HG02943 (cell line): Measurements from ENCODE around the gene STK36.

ENCODE experiments used
- ATAC-seq: cut with Tn5 transposase; IDR thresholded peaks from one replicate; pipeline ENCODE4 v1.9.1; 2021; ENCODE audit warnings: mild to moderate bottlenecking, low read depth, moderate library complexity; ENCODE audit not compliant: unreplicated experiment

The STK36 gene, protein sequence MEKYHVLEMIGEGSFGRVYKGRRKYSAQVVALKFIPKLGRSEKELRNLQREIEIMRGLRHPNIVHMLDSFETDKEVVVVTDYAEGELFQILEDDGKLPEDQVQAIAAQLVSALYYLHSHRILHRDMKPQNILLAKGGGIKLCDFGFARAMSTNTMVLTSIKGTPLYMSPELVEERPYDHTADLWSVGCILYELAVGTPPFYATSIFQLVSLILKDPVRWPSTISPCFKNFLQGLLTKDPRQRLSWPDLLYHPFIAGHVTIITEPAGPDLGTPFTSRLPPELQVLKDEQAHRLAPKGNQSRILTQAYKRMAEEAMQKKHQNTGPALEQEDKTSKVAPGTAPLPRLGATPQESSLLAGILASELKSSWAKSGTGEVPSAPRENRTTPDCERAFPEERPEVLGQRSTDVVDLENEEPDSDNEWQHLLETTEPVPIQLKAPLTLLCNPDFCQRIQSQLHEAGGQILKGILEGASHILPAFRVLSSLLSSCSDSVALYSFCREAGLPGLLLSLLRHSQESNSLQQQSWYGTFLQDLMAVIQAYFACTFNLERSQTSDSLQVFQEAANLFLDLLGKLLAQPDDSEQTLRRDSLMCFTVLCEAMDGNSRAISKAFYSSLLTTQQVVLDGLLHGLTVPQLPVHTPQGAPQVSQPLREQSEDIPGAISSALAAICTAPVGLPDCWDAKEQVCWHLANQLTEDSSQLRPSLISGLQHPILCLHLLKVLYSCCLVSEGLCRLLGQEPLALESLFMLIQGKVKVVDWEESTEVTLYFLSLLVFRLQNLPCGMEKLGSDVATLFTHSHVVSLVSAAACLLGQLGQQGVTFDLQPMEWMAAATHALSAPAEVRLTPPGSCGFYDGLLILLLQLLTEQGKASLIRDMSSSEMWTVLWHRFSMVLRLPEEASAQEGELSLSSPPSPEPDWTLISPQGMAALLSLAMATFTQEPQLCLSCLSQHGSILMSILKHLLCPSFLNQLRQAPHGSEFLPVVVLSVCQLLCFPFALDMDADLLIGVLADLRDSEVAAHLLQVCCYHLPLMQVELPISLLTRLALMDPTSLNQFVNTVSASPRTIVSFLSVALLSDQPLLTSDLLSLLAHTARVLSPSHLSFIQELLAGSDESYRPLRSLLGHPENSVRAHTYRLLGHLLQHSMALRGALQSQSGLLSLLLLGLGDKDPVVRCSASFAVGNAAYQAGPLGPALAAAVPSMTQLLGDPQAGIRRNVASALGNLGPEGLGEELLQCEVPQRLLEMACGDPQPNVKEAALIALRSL (N-terminal part only)

DNA sequence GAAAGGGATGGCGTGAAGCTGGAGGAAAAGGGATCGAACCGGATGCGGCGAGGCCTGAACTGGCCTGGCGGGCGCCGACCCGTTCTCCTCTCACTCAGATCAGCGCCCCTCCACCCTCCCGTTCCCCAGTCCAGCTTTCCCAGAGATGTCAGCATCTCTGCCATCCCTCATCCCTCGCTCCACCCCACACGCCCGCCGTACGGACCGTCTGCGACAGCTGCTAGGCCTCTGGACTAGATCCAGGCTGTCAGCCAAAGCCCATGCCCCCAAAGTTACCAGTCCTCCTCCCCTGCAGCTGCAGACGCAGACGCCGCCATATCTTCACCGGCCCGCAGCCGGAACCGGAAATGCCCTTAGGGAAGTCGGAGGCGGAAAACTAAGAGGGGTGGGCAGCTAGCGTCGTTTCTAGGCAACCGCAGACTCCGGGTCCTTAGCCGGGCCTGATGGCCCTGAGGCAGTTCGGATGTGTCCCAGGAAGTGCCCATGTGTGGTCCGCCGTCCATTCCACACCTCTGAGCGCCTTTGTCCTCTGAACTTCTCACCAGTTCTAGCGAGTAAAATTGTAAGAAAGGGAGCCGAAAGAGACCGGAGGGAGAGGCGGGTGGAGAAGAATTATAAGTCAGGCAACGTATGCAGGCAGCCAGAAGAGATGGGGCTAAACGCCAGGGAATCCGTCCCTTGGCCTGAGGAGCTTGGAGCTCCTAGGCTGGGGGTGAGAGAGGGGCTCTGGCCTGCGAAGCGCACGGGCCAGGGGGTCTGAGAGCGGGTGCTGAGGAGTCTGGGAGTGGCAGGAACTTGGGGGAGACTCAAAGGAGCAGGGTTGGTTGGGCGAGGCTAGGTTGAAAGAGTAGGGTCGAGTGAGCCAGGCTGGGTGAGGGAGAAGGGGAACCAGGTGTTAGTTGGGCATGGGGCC is at the start of gene STK36, which contains the start of gene RNF25:
TSS of gene STK36 (plus strand) at position 433 of the 913 bp plus-strand sequence. CDS start 744 bp downstream, outside the sequence.
TSS of gene RNF25 (minus strand) at position 349 of the 913 bp plus-strand sequence. CDS start at position 317, 32 bp downstream.
- ATAC-seq: peak; percentile 96

DNA sequence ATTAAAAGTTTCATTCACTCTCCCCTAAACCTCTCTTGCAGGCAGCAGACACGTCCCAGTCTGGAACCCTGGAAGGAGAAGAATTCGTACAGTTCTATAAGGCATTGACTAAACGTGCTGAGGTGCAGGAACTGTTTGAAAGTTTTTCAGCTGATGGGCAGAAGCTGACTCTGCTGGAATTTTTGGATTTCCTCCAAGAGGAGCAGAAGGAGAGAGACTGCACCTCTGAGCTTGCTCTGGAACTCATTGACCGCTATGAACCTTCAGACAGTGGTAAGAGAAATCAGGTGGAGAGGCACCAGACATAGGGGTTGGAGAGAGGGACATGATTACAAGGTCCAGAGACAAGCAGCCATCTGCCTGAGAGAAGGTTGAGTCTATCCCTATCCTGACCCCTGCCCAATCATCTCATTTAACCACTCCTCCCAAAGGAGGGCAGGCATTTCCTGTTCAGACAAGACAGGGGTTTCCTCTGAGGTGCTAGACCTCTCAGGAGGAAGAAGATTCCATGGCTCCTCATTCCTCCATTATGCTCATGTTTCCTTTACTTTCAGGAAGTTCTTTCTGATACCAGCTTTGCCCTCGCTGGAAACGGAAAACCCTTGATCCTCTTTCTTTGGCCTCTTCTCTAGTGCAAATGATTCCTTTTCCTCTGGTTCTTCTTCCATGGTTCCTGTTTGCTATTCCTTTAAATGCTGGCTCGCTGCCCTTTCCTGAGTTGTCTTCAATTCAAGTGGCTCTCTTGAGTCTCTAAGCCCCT is 49.1 kb upstream of the STK36 start:
- ATAC-seq: no peak

DNA sequence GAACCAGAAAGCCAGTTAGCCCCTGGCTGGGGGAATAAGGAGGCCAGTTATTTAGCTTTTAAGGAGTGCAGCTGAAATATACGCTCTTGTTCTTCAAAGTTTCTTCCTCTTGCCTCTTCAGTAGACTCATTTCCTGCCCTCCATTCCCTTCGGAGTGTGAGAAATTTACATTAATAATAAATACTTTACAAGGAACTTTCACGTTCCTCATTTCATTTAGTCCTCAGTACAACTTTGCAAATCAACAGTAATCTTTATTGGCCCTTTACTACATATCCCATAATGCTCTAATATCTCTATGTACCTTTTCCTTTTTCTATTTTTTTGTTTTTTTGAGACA is 48.5 kb upstream of the STK36 start:
- ATAC-seq: no peak

DNA sequence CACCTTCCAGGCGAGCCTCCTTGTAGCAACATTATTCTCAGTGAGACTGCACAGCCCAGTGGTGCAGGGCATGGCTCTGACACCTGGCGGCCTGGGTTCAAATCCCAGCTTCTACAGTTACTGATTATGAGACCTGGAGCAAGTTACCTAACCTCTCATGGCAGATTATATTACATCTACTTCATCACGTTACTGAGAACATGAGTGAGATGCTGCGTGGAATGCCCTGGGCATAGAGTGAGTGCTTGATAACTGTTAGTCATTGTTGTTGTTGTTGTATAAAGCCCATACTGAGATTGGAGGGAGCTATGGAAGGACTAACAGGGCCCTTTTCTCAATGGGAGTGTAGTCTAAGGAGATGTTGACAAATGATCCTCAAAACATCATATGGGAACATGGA is 45.5 kb upstream of the STK36 start:
- ATAC-seq: no peak

DNA sequence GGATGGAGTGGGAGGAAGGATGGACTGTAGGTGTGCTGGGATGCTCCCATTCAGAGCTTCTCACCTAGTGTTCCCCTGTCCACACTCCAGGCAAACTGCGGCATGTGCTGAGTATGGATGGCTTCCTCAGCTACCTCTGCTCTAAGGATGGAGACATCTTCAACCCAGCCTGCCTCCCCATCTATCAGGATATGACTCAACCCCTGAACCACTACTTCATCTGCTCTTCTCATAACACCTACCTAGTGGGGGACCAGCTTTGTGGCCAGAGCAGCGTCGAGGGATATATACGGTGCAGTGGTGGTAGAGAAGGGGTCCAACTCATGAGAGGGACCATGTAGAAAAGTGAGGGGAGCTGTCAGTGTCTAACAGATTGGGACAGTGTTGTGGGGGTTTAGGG is 43.9 kb upstream of the STK36 start:
- ATAC-seq: no peak

DNA sequence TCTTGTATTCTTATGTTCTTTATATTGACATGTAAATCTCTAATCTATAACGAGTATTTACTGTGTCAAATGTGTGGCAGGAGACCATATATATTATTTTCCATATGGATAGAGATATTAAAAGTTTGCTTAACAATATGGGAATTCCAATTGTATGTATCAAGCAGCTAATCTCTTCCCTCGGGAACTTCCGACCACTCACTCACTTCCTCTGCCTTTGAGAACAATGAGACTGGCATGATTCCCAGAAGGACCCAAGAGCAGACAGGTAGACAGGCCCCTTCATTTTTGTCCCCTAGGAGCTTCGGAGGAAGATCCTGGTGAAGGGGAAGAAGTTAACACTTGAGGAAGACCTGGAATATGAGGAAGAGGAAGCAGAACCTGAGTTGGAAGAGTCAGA is 40.0 kb upstream of the STK36 start:
- ATAC-seq: no peak

DNA sequence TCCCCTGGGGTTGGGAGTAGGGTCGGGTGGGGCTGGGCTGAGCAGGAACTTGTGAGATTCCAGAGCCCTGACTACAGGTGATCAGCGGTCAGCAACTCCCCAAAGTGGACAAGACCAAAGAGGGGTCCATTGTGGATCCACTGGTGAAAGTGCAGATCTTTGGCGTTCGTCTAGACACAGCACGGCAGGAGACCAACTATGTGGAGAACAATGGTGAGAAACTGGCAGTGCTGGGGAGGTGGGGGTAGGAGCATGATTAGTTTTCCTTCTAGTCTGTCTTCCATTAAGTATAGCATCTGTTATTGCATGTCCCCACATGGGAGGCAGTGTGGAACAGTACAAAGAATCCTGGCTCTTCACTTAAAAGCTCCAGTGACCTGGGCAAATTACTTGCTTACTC is 36.2 kb upstream of the STK36 start:
- no peak for ATAC-seq

DNA sequence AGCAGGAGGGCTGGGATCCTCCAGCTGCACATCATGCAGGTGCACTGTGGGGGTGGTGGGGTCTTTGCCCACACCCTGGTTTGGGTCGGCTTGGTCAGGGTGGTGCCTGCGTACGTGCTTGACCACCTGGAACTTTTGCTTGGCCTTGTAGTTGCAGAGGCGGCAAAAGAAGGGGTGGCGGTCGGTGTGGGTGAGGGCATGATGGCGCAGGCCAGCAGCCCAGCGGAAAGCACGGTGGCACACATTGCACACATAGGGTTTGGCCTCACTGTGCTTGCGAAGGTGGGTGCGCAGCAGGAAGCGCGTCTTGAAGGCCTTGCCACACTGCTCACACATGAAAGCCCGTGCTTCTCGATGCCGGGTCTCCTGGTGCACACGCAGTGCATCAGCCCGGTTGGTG is 33.5 kb upstream of the STK36 start:
- no peak for ATAC-seq

DNA sequence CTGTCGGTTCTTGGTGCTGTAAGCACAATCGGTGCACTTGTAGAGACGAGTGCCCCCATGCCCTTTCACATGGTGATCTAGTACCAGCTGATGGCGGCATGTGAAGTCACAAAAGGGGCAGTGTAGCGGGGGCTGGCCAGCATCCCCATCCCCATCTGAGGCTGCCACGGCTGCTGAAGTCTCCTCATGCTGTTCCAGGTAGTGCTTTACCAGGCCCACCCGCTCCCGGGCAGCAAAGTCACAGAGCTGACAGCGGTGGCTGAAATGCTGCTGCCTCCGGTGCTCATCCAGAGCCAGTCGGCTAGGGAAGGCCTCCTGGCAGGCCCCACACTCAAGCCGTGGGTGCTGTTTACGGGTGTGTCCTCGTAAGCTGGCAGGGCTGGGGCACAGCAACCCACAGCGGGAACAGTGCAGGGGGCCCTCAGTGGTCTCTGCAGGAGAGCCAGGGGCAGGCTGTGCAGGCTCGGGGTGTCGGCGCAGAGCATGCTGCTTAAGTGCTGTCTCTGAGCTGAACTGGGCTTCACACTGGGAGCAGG is 29.7 kb upstream of the STK36 start:
- ATAC-seq: no peak

DNA sequence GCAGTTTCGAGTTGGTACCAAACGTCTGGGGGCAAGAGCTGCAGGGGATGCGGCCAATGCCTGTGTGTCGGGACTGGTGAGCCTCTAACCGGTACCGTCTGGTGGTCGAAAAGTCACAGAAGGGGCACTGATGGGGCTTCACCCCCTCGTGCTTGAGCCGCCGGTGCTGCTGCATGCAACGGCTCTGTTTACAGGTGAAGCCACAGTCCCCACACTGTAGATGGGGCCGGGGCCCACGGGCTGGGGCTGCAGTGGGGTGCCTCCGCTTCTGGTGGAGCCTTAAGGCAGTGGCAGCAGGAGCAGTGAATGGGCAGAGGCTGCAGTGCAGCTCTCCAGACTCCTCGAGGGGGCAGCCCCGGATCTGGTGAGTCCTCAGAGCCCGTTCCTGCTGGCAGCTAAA is 29.1 kb upstream of the STK36 start:
- no peak for ATAC-seq

DNA sequence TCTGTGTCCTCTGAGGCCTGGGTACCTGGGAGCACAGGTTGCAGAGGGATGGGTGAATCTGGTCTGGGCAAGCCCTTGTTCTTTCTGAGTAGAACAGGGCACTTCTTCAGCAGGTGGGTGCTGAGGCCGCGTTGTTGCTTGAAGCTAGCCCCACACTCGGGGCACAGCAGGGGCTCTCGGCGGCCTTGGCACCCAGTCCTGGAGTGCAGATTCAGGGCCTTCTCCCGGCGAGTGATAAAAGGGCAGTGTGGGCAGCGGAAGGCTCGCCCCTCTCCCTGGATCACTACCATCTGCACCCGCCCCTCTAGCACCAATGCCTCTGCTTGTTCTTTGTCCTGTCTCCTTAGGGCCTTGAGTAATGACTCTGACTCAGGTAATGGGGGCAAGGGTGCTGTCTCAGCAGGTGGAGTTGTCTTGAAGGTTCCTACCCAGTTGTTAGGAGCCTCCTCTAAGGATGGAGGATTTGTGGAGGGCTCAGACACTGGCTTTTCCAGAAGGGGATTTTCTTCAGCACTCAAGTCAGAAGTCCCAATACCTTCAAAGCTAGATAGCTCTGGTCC is 28.1 kb upstream of the STK36 start:
- no peak for ATAC-seq

DNA sequence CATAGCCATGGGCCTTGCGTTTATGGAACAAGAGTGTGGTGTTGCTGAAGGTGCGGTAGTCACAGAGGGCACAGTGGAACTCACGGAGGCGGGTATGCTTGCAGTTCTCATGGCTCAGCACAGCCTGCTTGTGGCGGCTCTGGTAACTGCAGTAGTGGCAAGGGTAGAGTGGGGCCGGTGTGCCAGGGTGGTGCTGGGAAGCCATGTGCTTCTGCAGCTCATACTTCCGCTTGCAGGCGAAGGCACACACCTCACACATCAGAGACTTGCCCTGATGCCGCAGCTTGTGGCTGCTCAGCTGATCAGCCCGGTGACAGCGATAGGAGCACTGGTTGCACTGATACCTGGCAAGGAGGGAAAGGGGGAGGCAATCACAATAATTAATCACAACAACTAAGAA is 27.2 kb upstream of the STK36 start:
- no peak for ATAC-seq

DNA sequence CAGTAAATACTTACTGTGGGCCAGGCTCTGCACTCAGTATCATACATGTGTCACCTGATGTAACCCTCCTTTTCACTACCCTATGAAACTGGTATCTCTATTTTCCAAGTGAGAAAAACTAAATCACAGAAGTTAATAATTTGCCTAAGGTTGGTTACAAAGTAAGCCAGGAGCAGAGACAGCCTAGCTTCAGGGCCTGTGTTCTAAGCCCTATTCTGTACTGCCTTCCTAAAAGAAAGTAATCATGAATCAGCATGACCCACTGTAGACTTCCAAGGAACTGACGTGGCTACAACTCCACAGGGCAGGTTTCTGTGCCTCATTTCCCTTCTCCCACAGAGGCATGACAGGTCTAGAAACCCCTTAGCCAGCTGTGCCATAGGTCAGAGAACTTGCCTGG is 26.8 kb upstream of the STK36 start:
- ATAC-seq: no peak

DNA sequence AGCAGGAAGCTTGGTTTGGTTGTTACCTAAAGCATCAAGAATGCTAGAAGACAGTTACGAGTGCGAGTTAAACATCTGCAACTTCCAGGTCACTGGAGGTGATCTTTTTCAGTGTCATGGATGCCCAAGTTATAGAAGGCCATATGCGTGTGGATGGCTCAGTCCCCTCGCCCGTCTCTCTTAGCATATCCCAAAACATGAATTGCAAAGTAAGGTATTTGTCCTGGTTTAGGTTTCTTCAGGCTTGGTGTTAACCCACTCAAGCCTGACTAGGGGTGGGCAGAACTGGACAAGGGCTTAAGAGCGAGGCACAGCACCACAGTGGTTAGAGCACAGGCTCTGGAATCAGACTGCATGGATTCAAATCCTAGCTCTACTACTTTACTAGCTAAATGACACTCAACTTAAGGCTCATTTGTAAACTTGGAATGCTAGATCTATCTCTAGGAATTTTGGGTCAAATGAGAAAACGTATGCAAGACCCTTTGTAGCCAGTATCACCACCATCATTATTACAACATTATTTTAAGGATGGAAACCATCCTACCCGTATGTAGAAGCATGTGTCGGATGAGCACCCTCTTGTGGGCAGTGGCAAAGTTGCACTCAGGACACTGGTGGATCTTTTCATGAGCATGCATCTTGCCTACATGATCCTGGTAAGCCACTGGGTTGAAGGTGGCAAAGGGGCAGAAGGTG is 23.6 kb upstream of the STK36 start:
- ATAC-seq: no peak

DNA sequence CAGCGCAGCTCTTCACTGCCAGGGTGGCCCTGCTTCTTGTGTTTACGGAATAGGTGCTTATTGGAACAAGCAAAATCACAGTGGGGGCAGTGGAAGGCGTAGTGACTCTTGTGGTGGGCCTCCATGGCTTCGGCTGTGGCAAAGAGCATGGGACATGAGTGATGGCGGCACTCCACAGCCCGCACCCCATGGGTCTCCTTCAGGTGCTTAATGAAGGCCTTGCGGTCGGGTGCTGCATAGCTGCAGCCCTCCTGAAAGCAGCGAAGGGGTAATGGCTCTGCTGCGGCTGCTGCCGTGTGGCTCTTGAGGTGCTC is 23.1 kb upstream of the STK36 start:
- ATAC-seq: no peak

DNA sequence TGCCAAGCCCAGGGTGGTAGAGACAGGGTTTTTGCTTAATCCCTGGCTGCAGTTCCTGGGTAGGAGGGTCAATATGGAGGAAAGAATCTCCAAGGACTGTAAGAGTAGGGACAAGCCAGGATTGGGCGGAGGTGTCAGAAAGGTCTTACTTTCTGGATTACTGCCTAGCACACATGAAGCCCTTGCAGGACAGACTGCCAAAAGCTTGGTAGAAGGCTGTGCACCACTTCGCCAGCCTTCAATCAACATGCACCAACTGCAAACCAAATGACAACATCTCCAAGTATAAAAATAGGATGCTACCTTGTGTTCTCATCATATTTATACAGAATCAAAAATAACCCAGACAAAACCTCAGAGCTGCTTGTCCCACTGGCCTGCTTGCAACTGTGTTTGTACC is 16.1 kb upstream of the STK36 start:
- no peak for ATAC-seq

DNA sequence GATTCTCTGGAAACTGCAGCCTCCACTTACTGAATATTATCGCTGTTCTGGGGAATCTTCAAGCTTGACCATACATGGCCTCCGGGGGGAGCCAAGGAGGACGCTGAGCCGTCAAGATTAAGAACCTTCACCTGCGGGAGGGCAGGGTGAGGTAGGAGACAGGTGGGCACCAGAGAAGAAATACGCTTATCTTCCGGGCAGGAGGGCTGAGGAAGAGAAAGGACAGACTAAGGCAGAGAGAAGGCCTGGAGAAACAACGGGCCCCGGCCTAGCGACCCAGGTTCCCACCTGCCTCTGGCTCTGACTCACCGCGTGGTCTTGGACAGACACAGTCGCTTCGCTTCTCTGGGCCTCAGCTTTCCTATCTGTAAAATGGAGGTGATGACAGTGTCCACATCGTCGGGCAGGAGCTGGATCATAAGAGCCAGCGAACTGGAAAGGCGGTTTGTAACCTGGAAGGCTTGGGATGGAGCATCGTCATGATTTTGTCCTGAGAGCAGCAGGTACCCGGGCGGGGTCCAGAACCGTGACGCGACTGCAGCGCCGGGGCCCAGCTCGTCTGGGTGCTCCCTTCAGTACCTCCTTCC is 13.1 kb upstream of the STK36 start:
- ATAC-seq: peak; percentile 40
